CD14-positive monocyte (primary cell): Measurements from ENCODE around the gene KCNE1. TPM values are rescaled to one million over a fixed set of nuclear protein-coding genes. Genes with fewer than 3 reads are reported as not detected.

ENCODE experiments used
- DNase-seq, 3 donors: peaks; one replicate each; pipeline ENCODE4 v3.0.0-alpha.2; 2011 to 2022
- H2AFZ ChIP-seq: 2 replicates; pipeline ENCODE4 v1.6.0; 2012; ENCODE audit warnings: mild to moderate bottlenecking, low read depth, low read length, inconsistent platforms; ENCODE audit not compliant: insufficient read depth, poor library complexity, severe bottlenecking
- H3K27ac ChIP-seq, 2 donors: 1 replicate in 1 of 2; 2 replicates in 1 of 2; pipeline ENCODE4 v1.5.1; 2012 to 2013; ENCODE audit warnings: low read length in 2 of 2, control low read depth in 1 of 2, inconsistent platforms in 1 of 2, low read depth in 1 of 2, mild to moderate bottlenecking in 1 of 2
- H3K27me3 ChIP-seq, 2 donors: one replicate each; pipeline versions ENCODE4 v1.6.0 to v1.6.1; 2011 to 2013; ENCODE audit warnings: low read length in 2 of 2; ENCODE audit not compliant: control insufficient read depth in 2 of 2, insufficient read depth in 2 of 2
- H3K36me3 ChIP-seq, 2 donors: replicated peaks in 1 of 2; 1 replicate in 1 of 2; 2 replicates in 1 of 2; pipeline versions ENCODE4 v1.5.1 to v1.6.1; 2012 to 2013; ENCODE audit warnings: low read length in 2 of 2, control low read depth in 1 of 2, inconsistent platforms in 1 of 2, mild to moderate bottlenecking in 1 of 2; ENCODE audit not compliant: insufficient read depth in 2 of 2, control insufficient read depth in 1 of 2
- H3K4me1 ChIP-seq, 2 donors: 1 replicate in 1 of 2; 2 replicates in 1 of 2; pipeline versions ENCODE4 v1.5.1 to v1.6.1; 2012 to 2013; ENCODE audit warnings: low read length in 2 of 2, control low read depth in 1 of 2, inconsistent platforms in 1 of 2, mild to moderate bottlenecking in 1 of 2, moderate library complexity in 1 of 2; ENCODE audit not compliant: insufficient read depth in 2 of 2, control insufficient read depth in 1 of 2
- H3K4me2 ChIP-seq: replicated peaks from 2 replicates; pipeline ENCODE3; 2012; ENCODE audit warnings: low read length, moderate library complexity, mild to moderate bottlenecking; ENCODE audit not compliant: poor library complexity, severe bottlenecking; ENCODE audit errors: extremely low read depth
- H3K4me3 ChIP-seq, 3 experiments: fragments of 200-600 bp in 1 of 3; sonication (generic) in 1 of 3; replicated peaks in 1 of 3; 1 replicate in 2 of 3; 2 replicates in 1 of 3; pipeline ENCODE4 v1.5.1; 2011 to 2013; ENCODE audit warnings: low read length in 3 of 3, mild to moderate bottlenecking in 3 of 3, control low read depth in 2 of 3, low read depth in 2 of 3, inconsistent platforms in 1 of 3, moderate library complexity in 1 of 3
- H3K79me2 ChIP-seq: 2 replicates; pipeline ENCODE4 v1.6.0; 2012; ENCODE audit warnings: mild to moderate bottlenecking, control low read depth, inconsistent platforms, low read length, moderate library complexity; ENCODE audit not compliant: insufficient read depth
- H3K9ac ChIP-seq: 2 replicates; pipeline ENCODE4 v1.6.0; 2017; ENCODE audit warnings: low read length, mild to moderate bottlenecking; ENCODE audit not compliant: insufficient read depth, poor library complexity, severe bottlenecking
- H3K9me3 ChIP-seq, 2 donors: replicated peaks in 1 of 2; 1 replicate in 1 of 2; 2 replicates in 1 of 2; pipeline versions ENCODE4 v1.5.1 to v1.6.1; 2012 to 2013; ENCODE audit warnings: low read length in 2 of 2, control low read depth in 1 of 2; ENCODE audit not compliant: control insufficient read depth in 1 of 2, insufficient read depth in 1 of 2
- H4K20me1 ChIP-seq: 2 replicates; pipeline ENCODE4 v1.6.0; 2012; ENCODE audit warnings: mild to moderate bottlenecking, low read length, control low read depth, moderate library complexity; ENCODE audit not compliant: insufficient read depth
- H3K27ac Mint-ChIP-seq, 7 donors: one replicate each; pipeline ENCODE4 v1.8.0; 2020; ENCODE audit warnings: mild to moderate bottlenecking in 7 of 7, mixed read lengths in 7 of 7, moderate library complexity in 6 of 7, inconsistent platforms in 2 of 7
- H3K27me3 Mint-ChIP-seq, 3 donors: one replicate each; pipeline ENCODE4 v1.8.0; 2021 to 2022; ENCODE audit warnings: low read depth in 3 of 3, mild to moderate bottlenecking in 3 of 3, mixed read lengths in 3 of 3, moderate library complexity in 3 of 3, inconsistent platforms in 1 of 3
- H3K36me3 Mint-ChIP-seq, 2 donors: one replicate each; pipeline ENCODE4 v1.8.0; 2020; ENCODE audit warnings: mixed read lengths in 2 of 2, inconsistent platforms in 1 of 2, mild to moderate bottlenecking in 1 of 2
- H3K4me1 Mint-ChIP-seq: one replicate; pipeline ENCODE4 v1.8.0; 2020; ENCODE audit warnings: mild to moderate bottlenecking, mixed read lengths
- H3K4me3 Mint-ChIP-seq, 2 donors: one replicate each; pipeline ENCODE4 v1.8.0; 2020; ENCODE audit warnings: mild to moderate bottlenecking in 2 of 2, mixed read lengths in 2 of 2, moderate library complexity in 1 of 2
- H3K9me3 Mint-ChIP-seq, 7 donors: one replicate each; pipeline ENCODE4 v1.8.0; 2020 to 2022; ENCODE audit warnings: mixed read lengths in 7 of 7, mild to moderate bottlenecking in 6 of 7, moderate library complexity in 6 of 7, inconsistent platforms in 2 of 7
- WGBS: methylation state at CpG from one replicate; pipeline ENCODE4 v1.1.5; 2013; ENCODE audit warnings: missing lambda C conversion rate; ENCODE audit not compliant: insufficient coverage; 5-methylcytosine and 5-hydroxymethylcytosine counted together
- intact Hi-C, 2 donors: fragments of 100-400 bp; cut with micrococcal nuclease; formaldehyde crosslinking; loops; one replicate each; pipeline versions ENCODE4 v1.15.0 to v1.15.1; 2023
- polyA plus RNA-seq, 3 donors: library from polyadenylated mRNA; depleted of rRNA in 1 of 3; unstranded in 2 of 3; stranded (reverse) in 1 of 3; fragments of 300-500 nt in 2 of 3; fragments of >200 nt in 1 of 3; fragmentation: Illumina TruSeq in 2 of 3; gene quantifications; 1 replicate in 2 of 3; 2 replicates in 1 of 3; pipeline ENCODE4 v1.2.3, GENCODE V29; 2012 to 2021
- TF ChIP-seq, protein P1 (sequence below): fragments of 200-600 bp; IDR thresholded peaks from one replicate; pipeline ENCODE4 v1.8.0; 2022; ENCODE audit warnings: antibody characterized with exemption, mild to moderate bottlenecking

The KCNE1 gene
- polyA plus RNA-seq, 3 donors: 1.5 to 15.9 (median 3.2) TPM

DNA sequence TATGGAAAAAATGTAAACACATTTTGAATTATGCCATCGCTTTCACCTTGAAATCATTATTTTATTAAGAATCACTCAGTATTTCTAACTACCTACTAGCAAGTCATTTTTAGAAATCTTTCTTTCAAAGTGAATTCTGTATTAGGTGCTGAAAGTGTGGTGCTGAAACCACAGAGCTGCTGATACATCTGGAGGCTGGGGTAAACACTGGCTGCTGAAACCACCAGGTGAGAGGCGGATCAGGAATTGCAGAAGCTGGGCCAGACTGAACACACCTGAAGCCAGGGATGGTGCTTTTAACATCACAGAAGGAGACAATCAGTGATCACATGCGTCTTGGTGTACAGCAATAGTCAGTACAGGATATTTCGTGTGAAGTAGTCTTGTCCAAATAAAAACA, 42.2 kb upstream of the KCNE1 start:
- Histone ChIP-seq H3K4me3 (no peak overlapping the region), H3K79me2 (peaks cover 15% of the 10 kb centered on the region), H3K27me3 (no peaks in the 10 kb centered on the region), H3K4me1 (peaks cover 2 to 8% of the 10 kb centered on the region in 2 donors), H3K27ac (no peak overlapping the region), H3K4me2 (no peak overlapping the region), H3K36me3 (peaks cover 0 to 9% of the 10 kb centered on the region in 2 donors), H3K9ac (no peak overlapping the region), H3K9me3 (peaks cover 0 to 3% of the 10 kb centered on the region in 2 donors), H2AFZ (no peak overlapping the region), H4K20me1 (no peaks in the 10 kb centered on the region)
- 100% methylated on average over 1 of the region's 4 CpGs for WGBS
- TF ChIP-seq, protein P1, sequence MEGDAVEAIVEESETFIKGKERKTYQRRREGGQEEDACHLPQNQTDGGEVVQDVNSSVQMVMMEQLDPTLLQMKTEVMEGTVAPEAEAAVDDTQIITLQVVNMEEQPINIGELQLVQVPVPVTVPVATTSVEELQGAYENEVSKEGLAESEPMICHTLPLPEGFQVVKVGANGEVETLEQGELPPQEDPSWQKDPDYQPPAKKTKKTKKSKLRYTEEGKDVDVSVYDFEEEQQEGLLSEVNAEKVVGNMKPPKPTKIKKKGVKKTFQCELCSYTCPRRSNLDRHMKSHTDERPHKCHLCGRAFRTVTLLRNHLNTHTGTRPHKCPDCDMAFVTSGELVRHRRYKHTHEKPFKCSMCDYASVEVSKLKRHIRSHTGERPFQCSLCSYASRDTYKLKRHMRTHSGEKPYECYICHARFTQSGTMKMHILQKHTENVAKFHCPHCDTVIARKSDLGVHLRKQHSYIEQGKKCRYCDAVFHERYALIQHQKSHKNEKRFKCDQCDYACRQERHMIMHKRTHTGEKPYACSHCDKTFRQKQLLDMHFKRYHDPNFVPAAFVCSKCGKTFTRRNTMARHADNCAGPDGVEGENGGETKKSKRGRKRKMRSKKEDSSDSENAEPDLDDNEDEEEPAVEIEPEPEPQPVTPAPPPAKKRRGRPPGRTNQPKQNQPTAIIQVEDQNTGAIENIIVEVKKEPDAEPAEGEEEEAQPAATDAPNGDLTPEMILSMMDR: no peak
- Mint-ChIP-seq H3K9me3 (peaks cover 7 to 13% (median 10%) of the 10 kb centered on the region in 7 donors), H3K36me3 (peaks cover 5 to 20% of the 10 kb centered on the region in 2 donors), H3K27me3 (peaks cover 0 to 2% (median 0%) of the 10 kb centered on the region in 3 donors), H3K27ac (no peak overlapping the region), H3K4me3 (no peak overlapping the region), H3K4me1 (peaks cover 5% of the 10 kb centered on the region)
- intact Hi-C loops: no loop called here
- no peak for DNase-seq

DNA sequence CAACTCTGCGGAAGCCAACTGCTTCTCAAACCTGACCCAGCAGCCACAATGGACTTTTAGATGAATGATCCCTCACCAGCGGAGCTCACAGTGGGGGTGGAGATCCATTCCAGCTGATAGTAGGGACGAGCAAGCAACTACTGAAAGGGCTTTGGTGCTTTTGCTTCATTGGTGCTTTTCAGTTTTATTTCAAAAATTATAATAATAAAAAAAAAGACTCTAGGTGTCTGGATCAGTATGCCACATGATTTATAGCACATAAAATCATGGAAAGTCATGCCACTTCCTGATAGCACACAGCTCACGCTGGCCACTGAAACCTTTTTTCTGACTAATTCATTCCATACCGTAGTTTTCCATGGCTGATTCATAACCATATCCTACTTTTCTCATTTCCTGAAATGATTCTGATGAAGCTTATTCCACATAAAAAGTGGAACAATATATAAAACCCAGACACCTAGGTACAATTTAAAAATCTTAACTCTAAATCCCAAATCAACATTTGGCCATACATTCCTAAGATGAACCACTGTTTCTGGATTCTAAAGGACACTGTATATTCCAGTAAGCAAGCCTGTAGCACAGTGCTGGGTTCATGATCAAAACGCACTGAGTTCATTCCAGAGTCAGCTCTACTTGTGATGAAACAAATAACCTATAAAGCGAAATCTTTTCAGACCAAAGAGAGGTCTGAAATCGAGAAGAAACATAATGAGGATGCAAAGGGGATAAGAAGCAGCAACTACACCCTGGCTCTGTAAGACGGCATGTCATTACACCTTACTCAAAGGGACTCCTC, 41.3 kb upstream of the KCNE1 start:
- H2AFZ ChIP-seq: no peak overlapping the region

More for the DNA sequence above, 41.3 kb upstream of the KCNE1 start:
- no peak overlapping the region for H3K4me3 ChIP-seq
- 41% methylated on average over 2 of the region's 9 CpGs for WGBS
- Mint-ChIP-seq H3K4me3 (no peak overlapping the region), H3K9me3 (peaks cover 7 to 13% (median 10%) of the 10 kb centered on the region in 7 donors), H3K27me3 (peaks cover 0 to 2% (median 0%) of the 10 kb centered on the region in 3 donors), H3K4me1 (peaks cover 5% of the 10 kb centered on the region), H3K27ac (no peak overlapping the region), H3K36me3 (peaks cover 2 to 17% of the 10 kb centered on the region in 2 donors)
- H3K4me2 ChIP-seq: no peak overlapping the region
- peaks cover 2 to 8% of the 10 kb centered on the region in 2 donors for H3K4me1 ChIP-seq
- H3K36me3 ChIP-seq: peaks cover 0 to 5% of the 10 kb centered on the region in 2 donors
- H3K79me2 ChIP-seq: peaks cover 15% of the 10 kb centered on the region
- peaks cover 0 to 3% of the 10 kb centered on the region in 2 donors for H3K9me3 ChIP-seq
- no peaks in the 10 kb centered on the region for H4K20me1 ChIP-seq
- no peak overlapping the region for H3K9ac ChIP-seq
- TF ChIP-seq, protein P1: no peak
- no peaks in the 10 kb centered on the region for H3K27me3 ChIP-seq
- no peak for DNase-seq
- intact Hi-C loops: no loop called here
- H3K27ac ChIP-seq: no peak overlapping the region
